H1 (cell line): Measurements from ENCODE around the gene WDR12. TPM values are rescaled to one million over a fixed set of nuclear protein-coding genes. Genes with fewer than 3 reads are reported as not detected.
"Not testable (repeated sequence)": the region's sequence is repeated elsewhere in the genome, so short reads cannot be mapped to it uniquely, and the experiment has no call there.

Experiments used
- CTCF ChIA-PET: fragments of 300-600 bp; sonication (Branson Sonifier 250); formaldehyde crosslinking; loops from one replicate; lab custom pipeline; 2021; ENCODE audit not compliant: partially characterized antibody; lab: Charles Lee
- POLR2A ChIA-PET: fragments of 300-600 bp; sonication (Branson Sonifier 250); formaldehyde crosslinking; loops from one replicate; lab custom pipeline; 2021; ENCODE audit warnings: inconsistent platforms; ENCODE audit not compliant: partially characterized antibody; lab: Charles Lee
- DNase-seq, 2 experiments: peaks; one replicate each; pipeline versions ENCODE4 v3.0.0 to v3.0.0-alpha.2; 2010 to 2022; ENCODE audit warnings: low spot score in 2 of 2, low read depth in 1 of 2, mixed read lengths in 1 of 2
- FAIRE-seq: peaks from 2 replicates; lab custom pipeline; 2011; peaks lifted over from hg19 to GRCh38; lab: Jason Lieb, UNC
- H2AFZ ChIP-seq: 2 replicates; pipeline ENCODE4 v1.8.1; 2012; ENCODE audit warnings: low read length, inconsistent platforms
- H2AK5ac ChIP-seq: 2 replicates; pipeline ENCODE4 v1.6.1; 2013; ENCODE audit warnings: low read depth, low read length
- H2BK120ac ChIP-seq: replicated peaks from 2 replicates; pipeline ENCODE3; 2013; ENCODE audit warnings: low read depth, low read length, inconsistent platforms
- H2BK12ac ChIP-seq: 2 replicates; pipeline ENCODE4 v1.6.1; 2013; ENCODE audit warnings: low read depth, low read length
- H2BK15ac ChIP-seq: 2 replicates; pipeline ENCODE4 v1.6.1; 2013; ENCODE audit warnings: low read length
- H2BK20ac ChIP-seq: 2 replicates; pipeline ENCODE4 v1.6.1; 2013; ENCODE audit warnings: low read length
- H2BK5ac ChIP-seq: 2 replicates; pipeline ENCODE4 v1.6.1; 2013; ENCODE audit warnings: low read depth, low read length
- H3K14ac ChIP-seq: 2 replicates; pipeline ENCODE4 v1.6.1; 2013; ENCODE audit warnings: inconsistent platforms; ENCODE audit not compliant: insufficient read length
- H3K18ac ChIP-seq: 2 replicates; pipeline ENCODE4 v1.6.1; 2013; ENCODE audit warnings: low read length; ENCODE audit errors: extremely low read depth
- H3K23ac ChIP-seq: 2 replicates; pipeline ENCODE4 v1.6.1; 2013; ENCODE audit warnings: inconsistent platforms; ENCODE audit not compliant: insufficient read length
- H3K23me2 ChIP-seq: 2 replicates; pipeline ENCODE4 v1.6.1; 2013; ENCODE audit warnings: low read depth, low read length
- H3K27ac ChIP-seq: 2 replicates; pipeline ENCODE4 v1.6.1; 2011; ENCODE audit warnings: low read depth, low read length, inconsistent platforms
- H3K27me3 ChIP-seq, 4 experiments: replicated peaks in 1 of 4; 1 replicate in 1 of 4; 2 replicates in 3 of 4; pipeline versions ENCODE4 v1.6.1 to v1.8.1; 2011 to 2013; ENCODE audit warnings: low read length in 3 of 4, mild to moderate bottlenecking in 3 of 4, inconsistent platforms in 2 of 4, mixed read lengths in 2 of 4, moderate library complexity in 1 of 4; ENCODE audit not compliant: control insufficient read depth in 3 of 4, insufficient read depth in 3 of 4; ENCODE audit errors: extremely low read depth in 1 of 4
- H3K36me3 ChIP-seq, 4 experiments: 2 replicates each; pipeline versions ENCODE4 v1.6.1 to v1.8.1; 2011 to 2013; ENCODE audit warnings: mild to moderate bottlenecking in 4 of 4, low read length in 3 of 4, moderate library complexity in 2 of 4, control low read depth in 1 of 4, inconsistent platforms in 1 of 4; ENCODE audit not compliant: insufficient read depth in 4 of 4, control insufficient read depth in 2 of 4
- H3K4ac ChIP-seq: replicated peaks from 2 replicates; pipeline ENCODE3; 2013; ENCODE audit warnings: low read length, low read depth, mixed read lengths, inconsistent platforms; ENCODE audit not compliant: insufficient read length
- H3K4me1 ChIP-seq, 4 experiments: replicated peaks in 1 of 4; 1 replicate in 1 of 4; 2 replicates in 3 of 4; pipeline versions ENCODE4 v1.6.1 to v1.8.1; 2011 to 2013; ENCODE audit warnings: low read length in 3 of 4, inconsistent platforms in 2 of 4, mixed read lengths in 1 of 4; ENCODE audit not compliant: insufficient read depth in 4 of 4, control insufficient read depth in 3 of 4
- H3K4me2 ChIP-seq, 2 experiments: 2 replicates each; pipeline versions ENCODE4 v1.6.1 to v1.8.1; 2011 to 2013; ENCODE audit warnings: low read depth in 2 of 2, low read length in 2 of 2, control low read depth in 1 of 2, inconsistent platforms in 1 of 2, mild to moderate bottlenecking in 1 of 2; ENCODE audit not compliant: insufficient read depth in 1 of 2
- H3K4me3 ChIP-seq, 4 experiments: fragments of 200-600, 300-600 bp in 1 of 4; sonication (generic), shearing (Covaris generic), sonication (Bioruptor Twin) in 1 of 4; 2 replicates each; pipeline versions ENCODE4 v1.5.1 to v1.8.1; 2011 to 2016; ENCODE audit warnings: low read length in 4 of 4, low read depth in 3 of 4, control low read depth in 2 of 4, inconsistent platforms in 2 of 4, mild to moderate bottlenecking in 2 of 4, mixed read lengths in 1 of 4, moderate library complexity in 1 of 4; ENCODE audit not compliant: insufficient read depth in 2 of 4; ENCODE audit errors: extremely low read depth in 1 of 4
- H3K56ac ChIP-seq: replicated peaks from 2 replicates; pipeline ENCODE3; 2013; ENCODE audit warnings: low read depth, mild to moderate bottlenecking, mixed read lengths, low read length, inconsistent platforms; ENCODE audit not compliant: insufficient read length
- H3K79me1 ChIP-seq: 2 replicates; pipeline ENCODE4 v1.6.1; 2013; ENCODE audit warnings: low read depth, low read length, control low read depth
- H3K79me2 ChIP-seq, 2 experiments: 2 replicates each; pipeline versions ENCODE4 v1.6.1 to v1.8.1; 2012 to 2013; ENCODE audit warnings: low read length in 2 of 2, mild to moderate bottlenecking in 2 of 2, inconsistent platforms in 1 of 2; ENCODE audit not compliant: insufficient read depth in 2 of 2, control insufficient read depth in 1 of 2
- H3K9ac ChIP-seq, 4 experiments: replicated peaks in 1 of 4; 1 replicate in 1 of 4; 2 replicates in 3 of 4; pipeline versions ENCODE4 v1.6.1 to v1.8.1; 2011 to 2013; ENCODE audit warnings: low read depth in 3 of 4, low read length in 3 of 4, control low read depth in 2 of 4, mild to moderate bottlenecking in 2 of 4, moderate library complexity in 2 of 4, inconsistent platforms in 1 of 4; ENCODE audit errors: extremely low read depth in 1 of 4
- H3K9me3 ChIP-seq, 2 experiments: 2 replicates each; pipeline versions ENCODE4 v1.6.1 to v1.8.1; 2012 to 2013; ENCODE audit warnings: mild to moderate bottlenecking in 2 of 2, moderate library complexity in 2 of 2, control low read depth in 1 of 2, inconsistent platforms in 1 of 2, low read depth in 1 of 2, low read length in 1 of 2, mixed read lengths in 1 of 2; ENCODE audit not compliant: insufficient read depth in 2 of 2
- H4K20me1 ChIP-seq, 2 experiments: replicated peaks in 1 of 2; 2 replicates each; pipeline versions ENCODE3 to v1.8.1; 2011 to 2013; ENCODE audit warnings: inconsistent platforms in 2 of 2, low read length in 2 of 2, mild to moderate bottlenecking in 1 of 2; ENCODE audit not compliant: insufficient read depth in 2 of 2, control insufficient read depth in 1 of 2
- H4K5ac ChIP-seq: 2 replicates; pipeline ENCODE4 v1.6.1; 2013; ENCODE audit warnings: low read length, low read depth, mixed read lengths, inconsistent platforms; ENCODE audit not compliant: insufficient read length
- H4K8ac ChIP-seq: 2 replicates; pipeline ENCODE4 v1.8.0; 2013; ENCODE audit warnings: mild to moderate bottlenecking, moderate library complexity, low read length, inconsistent platforms; ENCODE audit not compliant: insufficient read depth; ENCODE audit errors: extremely low read depth
- H4K91ac ChIP-seq: replicated peaks from 2 replicates; pipeline ENCODE3; 2013; ENCODE audit warnings: low read length, mixed read lengths, inconsistent platforms; ENCODE audit not compliant: insufficient read length
- JUND ChIP-seq: IDR thresholded peaks from 2 replicates; pipeline ENCODE4 v1.6.1; 2011; ENCODE audit warnings: mild to moderate bottlenecking, improper control_type of control experiment, low read length
- NANOG ChIP-seq: IDR thresholded peaks from 2 replicates; pipeline ENCODE4 v1.6.1; 2011; ENCODE audit warnings: low read length, low read depth, mild to moderate bottlenecking, inconsistent platforms; ENCODE audit not compliant: insufficient read depth, poor library complexity, severe bottlenecking
- POU5F1 ChIP-seq: IDR thresholded peaks from 2 replicates; pipeline ENCODE4 v1.6.1; 2011; ENCODE audit warnings: low read depth, mild to moderate bottlenecking, low read length, moderate library complexity
- WGBS, 2 experiments: shearing (Covaris generic) in 1 of 2; methylation state at CpG; one replicate each; pipeline versions ENCODE4 v1.1.6 to v1.1.7; 2013 to 2015; ENCODE audit warnings: low lambda C conversion rate in 2 of 2, mixed read lengths in 2 of 2, inconsistent platforms in 1 of 2, low coverage in 1 of 2, missing lambda C conversion rate in 1 of 2; ENCODE audit not compliant: insufficient replicate concordance in 2 of 2, insufficient coverage in 1 of 2, insufficient read length in 1 of 2; ENCODE audit errors: extremely low coverage in 1 of 2, missing lambda C conversion rate in 1 of 2; 5-methylcytosine and 5-hydroxymethylcytosine counted together
- polyA plus RNA-seq, 7 experiments: library from polyadenylated mRNA; depleted of rRNA in 3 of 7; stranded (reverse) in 5 of 7; unstranded in 2 of 7; fragments of >200 nt in 5 of 7; fragments of 200-250 nt in 2 of 7; gene quantifications; 1 replicate in 5 of 7; 2 replicates in 1 of 7; 4 replicates in 1 of 7; pipeline versions ENCODE4 v1.2.1 to v1.2.3, GENCODE V29; 2011 to 2013; ENCODE audit warnings: missing spikeins in 2 of 7, mixed read lengths in 2 of 7
- total RNA-seq: library from RNA; stranded (reverse); fragmentation: NEBNext Ultra II Directional; extraction: Animal tissue kit (Norgen Biotek cat#: 25700); gene quantifications from 2 replicates; pipeline ENCODE4 v1.2.1, GENCODE V29; 2021
- TF ChIP-seq, protein P1 (sequence below): IDR thresholded peaks from 2 replicates; pipeline ENCODE4 v1.6.1; 2012; ENCODE audit warnings: low read length, inconsistent platforms
- TF ChIP-seq, protein P2 (sequence below), 3 experiments: IDR thresholded peaks; 1 replicate in 2 of 3; 2 replicates in 1 of 3; pipeline versions ENCODE4 v1.5.1 to v1.6.1; 2011; ENCODE audit warnings: low read length in 3 of 3, mild to moderate bottlenecking in 3 of 3, inconsistent platforms in 2 of 3, low read depth in 1 of 3, moderate library complexity in 1 of 3; ENCODE audit not compliant: insufficient read depth in 1 of 3; ENCODE audit errors: control extremely low read depth in 1 of 3

Gene WDR12
- total and polyA plus RNA-seq, 2 of the 8 experiments (the other 6 are each of a cell fraction or from before 2014, with no cell fraction given) = 25.0 to 183 TPM

- TF ChIP-seq, protein P1, sequence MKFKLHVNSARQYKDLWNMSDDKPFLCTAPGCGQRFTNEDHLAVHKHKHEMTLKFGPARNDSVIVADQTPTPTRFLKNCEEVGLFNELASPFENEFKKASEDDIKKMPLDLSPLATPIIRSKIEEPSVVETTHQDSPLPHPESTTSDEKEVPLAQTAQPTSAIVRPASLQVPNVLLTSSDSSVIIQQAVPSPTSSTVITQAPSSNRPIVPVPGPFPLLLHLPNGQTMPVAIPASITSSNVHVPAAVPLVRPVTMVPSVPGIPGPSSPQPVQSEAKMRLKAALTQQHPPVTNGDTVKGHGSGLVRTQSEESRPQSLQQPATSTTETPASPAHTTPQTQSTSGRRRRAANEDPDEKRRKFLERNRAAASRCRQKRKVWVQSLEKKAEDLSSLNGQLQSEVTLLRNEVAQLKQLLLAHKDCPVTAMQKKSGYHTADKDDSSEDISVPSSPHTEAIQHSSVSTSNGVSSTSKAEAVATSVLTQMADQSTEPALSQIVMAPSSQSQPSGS = no peak
- TF ChIP-seq NANOG (no peak), JUND (no peak), POU5F1 (no peak)
- TF ChIP-seq, protein P2, sequence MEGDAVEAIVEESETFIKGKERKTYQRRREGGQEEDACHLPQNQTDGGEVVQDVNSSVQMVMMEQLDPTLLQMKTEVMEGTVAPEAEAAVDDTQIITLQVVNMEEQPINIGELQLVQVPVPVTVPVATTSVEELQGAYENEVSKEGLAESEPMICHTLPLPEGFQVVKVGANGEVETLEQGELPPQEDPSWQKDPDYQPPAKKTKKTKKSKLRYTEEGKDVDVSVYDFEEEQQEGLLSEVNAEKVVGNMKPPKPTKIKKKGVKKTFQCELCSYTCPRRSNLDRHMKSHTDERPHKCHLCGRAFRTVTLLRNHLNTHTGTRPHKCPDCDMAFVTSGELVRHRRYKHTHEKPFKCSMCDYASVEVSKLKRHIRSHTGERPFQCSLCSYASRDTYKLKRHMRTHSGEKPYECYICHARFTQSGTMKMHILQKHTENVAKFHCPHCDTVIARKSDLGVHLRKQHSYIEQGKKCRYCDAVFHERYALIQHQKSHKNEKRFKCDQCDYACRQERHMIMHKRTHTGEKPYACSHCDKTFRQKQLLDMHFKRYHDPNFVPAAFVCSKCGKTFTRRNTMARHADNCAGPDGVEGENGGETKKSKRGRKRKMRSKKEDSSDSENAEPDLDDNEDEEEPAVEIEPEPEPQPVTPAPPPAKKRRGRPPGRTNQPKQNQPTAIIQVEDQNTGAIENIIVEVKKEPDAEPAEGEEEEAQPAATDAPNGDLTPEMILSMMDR (IDR thresholded peaks at IDR 0.05; ENCODE audit: control extremely low read depth in 1 of 3, insufficient read depth in 1 of 3, low read depth in 1 of 3, low read length in 3 of 3) = no peak
Measured at GRCh38 chr2:202858601-202859000, 52.9 kb downstream of the WDR12 start (continued).

- H3K36me3 ChIP-seq, H3K79me1 ChIP-seq, H2AK5ac ChIP-seq, H3K23ac ChIP-seq, H3K9ac ChIP-seq, H3K9me3 ChIP-seq, DNase-seq, H3K18ac ChIP-seq, H2BK20ac ChIP-seq, POLR2A ChIA-PET, H3K56ac ChIP-seq, H2BK5ac ChIP-seq, H3K4me1 ChIP-seq, H3K4me2 ChIP-seq, H3K27ac ChIP-seq, H4K8ac ChIP-seq, H2BK12ac ChIP-seq, H3K4me3 ChIP-seq, H4K20me1 ChIP-seq, H3K14ac ChIP-seq, H2BK120ac ChIP-seq, H3K27me3 ChIP-seq, H3K79me2 ChIP-seq, H2BK15ac ChIP-seq, H3K4ac ChIP-seq, FAIRE-seq, H3K23me2 ChIP-seq, H4K5ac ChIP-seq, H4K91ac ChIP-seq: not testable (repeated sequence)
- H2AFZ ChIP-seq = 0 out of 2 replicates have a peak overlapping the region, but pooled peaks have one; percentile 59
- WGBS, 2 experiments = 79% methylated on average over 3 of the region's 3 CpGs; no CpG with 5 or more reads in 1 of the 2 experiments
- CTCF ChIA-PET = interaction anchor here (1.6 kb wide), 1 partner anchor 16 kb away, joined by 6 read pairs; no protein-coding TSS in a partner anchor
Measured at GRCh38 chr2:202849343-202849742, 62.1 kb downstream of the WDR12 start.
